Measurements from ENCODE around the gene MAGED2.
"Not testable (repeated sequence)": the region's sequence is repeated elsewhere in the genome, so short reads cannot be mapped to it uniquely, and the experiment has no call there.

Gene MAGED2

GRCh38 chrX:54807524-54808108 is at the start of gene MAGED2:
Gene MAGED2, plus strand, starts transcription at chrX:54807745. Its CDS starts 1,587 bp downstream, at chrX:54809332.
- no peak for DNase-seq (ENCODE audit: low read depth)
- in situ Hi-C loops (cut with HindIII; ENCODE audit: low sequenced_read_pairs) = no loop called here
- TF ChIP-seq CTCF (IDR thresholded peaks at IDR 0.05; ENCODE audit: low read depth, low read length, missing control alignments) = no peak
- H3K4me3 ChIP-seq (ENCODE audit: low read depth, low read length) = peak within 1 kb of the TSS; percentile 76

GRCh38 chrX:54758114-54759055 is 49.2 kb upstream of the MAGED2 start:
- H3K4me3 ChIP-seq (ENCODE audit: low read depth, low read length) = no peak overlapping the region
- no peak for TF ChIP-seq CTCF (IDR thresholded peaks at IDR 0.05; ENCODE audit: low read depth, low read length, missing control alignments)
- in situ Hi-C loops (cut with HindIII; ENCODE audit: low sequenced_read_pairs) = no loop called here
- DNase-seq (ENCODE audit: low read depth) = no peak

GRCh38 chrX:54774391-54775094 is 33.0 kb upstream of the MAGED2 start:
- DNase-seq (ENCODE audit: low read depth); in situ Hi-C loops (cut with HindIII; ENCODE audit: low sequenced_read_pairs); H3K4me3 ChIP-seq (ENCODE audit: low read depth, low read length): not testable (repeated sequence)

- no peak for DNase-seq (ENCODE audit: low read depth)
- TF ChIP-seq CTCF (IDR thresholded peaks at IDR 0.05; ENCODE audit: low read depth, low read length, missing control alignments) = no peak
- H3K4me3 ChIP-seq (ENCODE audit: low read depth, low read length) = no peak overlapping the region
- in situ Hi-C loops (cut with HindIII; ENCODE audit: low sequenced_read_pairs) = no loop called here
These were observed 31.5 kb upstream of the MAGED2 start for GRCh38 chrX:54776061-54776460.

- H3K4me3 ChIP-seq (ENCODE audit: low read depth, low read length) = no peak overlapping the region
- in situ Hi-C loops (cut with HindIII; ENCODE audit: low sequenced_read_pairs) = no loop called here
- no peak for TF ChIP-seq CTCF (IDR thresholded peaks at IDR 0.05; ENCODE audit: low read depth, low read length, missing control alignments)
- no peak for DNase-seq (ENCODE audit: low read depth)
These were observed 30.4 kb upstream of the MAGED2 start for GRCh38 chrX:54776987-54777672.

- in situ Hi-C loops (cut with HindIII; ENCODE audit: low sequenced_read_pairs) = no loop called here
- H3K4me3 ChIP-seq (ENCODE audit: low read depth, low read length) = no peak overlapping the region
- DNase-seq (ENCODE audit: low read depth) = no peak
- TF ChIP-seq CTCF (IDR thresholded peaks at IDR 0.05; ENCODE audit: low read depth, low read length, missing control alignments) = no peak
These were observed 21.6 kb upstream of the MAGED2 start for GRCh38 chrX:54785901-54786300.
